SK-N-SH treated with all-trans-retinoic acid at 6 μM for 48 hours (cell line): ENCODE measurements around the gene LPP.

Source experiments
- BACH2 ChIP-seq: fragments of 250-450 bp; sonication (Bioruptor Pico); IDR thresholded peaks from 2 replicates; pipeline ENCODE4 v1.9.0; 2021; ENCODE audit warnings: mild to moderate bottlenecking, borderline replicate concordance
- CSDC2 ChIP-seq: fragments of 250-450 bp; sonication (Bioruptor Pico); IDR thresholded peaks from 2 replicates; pipeline ENCODE4 v1.5.0; 2020; ENCODE audit warnings: mild to moderate bottlenecking, moderate library complexity
- RARB ChIP-seq: fragments of 250-450 bp; sonication (Bioruptor Pico); IDR thresholded peaks from 2 replicates; pipeline ENCODE4 v1.8.0; 2021; ENCODE audit warnings: mild to moderate bottlenecking, moderate library complexity
- TF ChIP-seq, protein P1 (sequence below): fragments of 250-450 bp; sonication (Bioruptor Pico); IDR thresholded peaks from 2 replicates; pipeline ENCODE4 v1.5.0; 2020; ENCODE audit warnings: mild to moderate bottlenecking, moderate library complexity

DNA sequence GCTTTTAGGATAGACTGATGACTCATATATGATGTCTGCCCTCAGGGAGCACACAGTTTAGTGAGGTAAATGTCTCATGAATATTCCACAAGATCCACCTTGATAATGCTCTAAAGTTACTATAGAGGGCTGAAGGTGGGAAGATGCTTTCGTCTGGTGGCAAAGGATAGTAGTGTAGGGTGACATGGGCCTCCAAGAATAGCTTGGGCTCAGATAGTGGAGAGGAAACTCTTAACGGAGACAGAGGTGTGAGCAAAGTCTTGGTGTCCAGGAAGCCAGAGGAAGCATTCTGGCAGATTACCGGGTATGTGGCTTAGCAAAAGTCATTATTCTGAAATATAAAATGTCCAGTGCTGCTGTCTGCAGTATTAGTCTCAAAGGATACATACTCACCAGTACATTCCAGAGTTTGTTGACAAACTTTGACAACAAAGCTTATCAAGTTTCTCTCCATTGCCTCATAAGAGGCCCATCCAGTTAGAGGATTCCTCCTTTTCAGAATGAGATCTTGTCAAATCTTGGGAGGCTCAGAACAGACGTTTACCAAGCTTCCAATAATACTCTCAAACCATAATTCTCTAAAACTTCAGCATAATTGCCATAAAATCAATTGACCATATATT is 316.7 kb downstream of the LPP start:
- no peak for TF ChIP-seq RARB (CRISPR knock-in tag)
- no peak for TF ChIP-seq CSDC2 (CRISPR knock-in tag)
- TF ChIP-seq BACH2 (CRISPR knock-in tag): no peak
- TF ChIP-seq, protein P1, sequence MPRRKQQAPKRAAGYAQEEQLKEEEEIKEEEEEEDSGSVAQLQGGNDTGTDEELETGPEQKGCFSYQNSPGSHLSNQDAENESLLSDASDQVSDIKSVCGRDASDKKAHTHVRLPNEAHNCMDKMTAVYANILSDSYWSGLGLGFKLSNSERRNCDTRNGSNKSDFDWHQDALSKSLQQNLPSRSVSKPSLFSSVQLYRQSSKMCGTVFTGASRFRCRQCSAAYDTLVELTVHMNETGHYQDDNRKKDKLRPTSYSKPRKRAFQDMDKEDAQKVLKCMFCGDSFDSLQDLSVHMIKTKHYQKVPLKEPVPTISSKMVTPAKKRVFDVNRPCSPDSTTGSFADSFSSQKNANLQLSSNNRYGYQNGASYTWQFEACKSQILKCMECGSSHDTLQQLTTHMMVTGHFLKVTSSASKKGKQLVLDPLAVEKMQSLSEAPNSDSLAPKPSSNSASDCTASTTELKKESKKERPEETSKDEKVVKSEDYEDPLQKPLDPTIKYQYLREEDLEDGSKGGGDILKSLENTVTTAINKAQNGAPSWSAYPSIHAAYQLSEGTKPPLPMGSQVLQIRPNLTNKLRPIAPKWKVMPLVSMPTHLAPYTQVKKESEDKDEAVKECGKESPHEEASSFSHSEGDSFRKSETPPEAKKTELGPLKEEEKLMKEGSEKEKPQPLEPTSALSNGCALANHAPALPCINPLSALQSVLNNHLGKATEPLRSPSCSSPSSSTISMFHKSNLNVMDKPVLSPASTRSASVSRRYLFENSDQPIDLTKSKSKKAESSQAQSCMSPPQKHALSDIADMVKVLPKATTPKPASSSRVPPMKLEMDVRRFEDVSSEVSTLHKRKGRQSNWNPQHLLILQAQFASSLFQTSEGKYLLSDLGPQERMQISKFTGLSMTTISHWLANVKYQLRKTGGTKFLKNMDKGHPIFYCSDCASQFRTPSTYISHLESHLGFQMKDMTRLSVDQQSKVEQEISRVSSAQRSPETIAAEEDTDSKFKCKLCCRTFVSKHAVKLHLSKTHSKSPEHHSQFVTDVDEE: no peak
